Tibial nerve (tissue), 4 donors: ENCODE data around the gene SLC16A11. TPM values are rescaled to one million over a fixed set of nuclear protein-coding genes. Genes with fewer than 3 reads are reported as not detected.
A peak's percentile ranks its signal among the peaks of the same experiment; 100 is the strongest.
"Not testable (repeated sequence)": the region's sequence is repeated elsewhere in the genome, so short reads cannot be mapped to it uniquely, and the experiment has no call there.

Experiments
- DNase-seq, 2 donors: peaks; one replicate each; pipeline ENCODE4 v3.0.0-alpha.2; 2019; ENCODE audit warnings: low spot score in 2 of 2
- H3K27ac ChIP-seq, 4 donors: fragments of 200-600 bp; sonication (generic) in 3 of 4; one replicate each; pipeline ENCODE4 v1.5.1; 2017 to 2019; ENCODE audit warnings: mild to moderate bottlenecking in 1 of 4
- H3K27me3 ChIP-seq, 2 donors: fragments of 200-600 bp; sonication (generic) in 1 of 2; one replicate each; pipeline versions ENCODE4 v1.5.1 to v1.6.0; 2017 to 2019
- H3K36me3 ChIP-seq, 3 donors: fragments of 200-600 bp; sonication (generic); one replicate each; pipeline ENCODE4 v1.5.1; 2018 to 2019
- H3K4me1 ChIP-seq, 4 donors: fragments of 200-600 bp; sonication (generic) in 3 of 4; one replicate each; pipeline ENCODE4 v1.5.1; 2017 to 2019
- H3K4me3 ChIP-seq, 4 donors: fragments of 200-600 bp; sonication (generic) in 3 of 4; one replicate each; pipeline ENCODE4 v1.5.1; 2017 to 2019; ENCODE audit warnings: mild to moderate bottlenecking in 1 of 4, moderate library complexity in 1 of 4
- H3K9me3 ChIP-seq, 4 donors: fragments of 200-600 bp; sonication (generic) in 3 of 4; one replicate each; pipeline ENCODE4 v1.5.1; 2017 to 2019
- CTCF ChIP-seq, 5 experiments: fragments of 200-600 bp in 3 of 5; fragments of 450-650 bp in 2 of 5; sonication (generic) in 3 of 5; IDR thresholded peaks; one replicate each; pipeline ENCODE4 v1.5.1; 2016 to 2019; ENCODE audit warnings: antibody characterized with exemption in 5 of 5, mild to moderate bottlenecking in 3 of 5, moderate library complexity in 2 of 5
- EP300 ChIP-seq, 2 donors: sonication (generic); formaldehyde crosslinking; IDR thresholded peaks; one replicate each; pipeline ENCODE4 v1.6.1; 2017; ENCODE audit warnings: antibody characterized with exemption in 2 of 2, mild to moderate bottlenecking in 1 of 2
- POLR2A ChIP-seq, 2 donors: fragments of 450-650 bp; IDR thresholded peaks; one replicate each; pipeline ENCODE4 v1.6.1; 2017; ENCODE audit warnings: antibody characterized with exemption in 2 of 2, mild to moderate bottlenecking in 2 of 2, moderate library complexity in 2 of 2
- WGBS, 2 donors: methylation state at CpG; one replicate each; pipeline ENCODE4 v1.1.5; 2018; 5-methylcytosine and 5-hydroxymethylcytosine counted together
- total RNA-seq, 4 donors: library from RNA; depleted of rRNA; stranded (reverse); fragments of >200 nt; gene quantifications; one replicate each; pipeline ENCODE4 v1.1.0, GENCODE V29; 2016

The SLC16A11 gene, protein sequence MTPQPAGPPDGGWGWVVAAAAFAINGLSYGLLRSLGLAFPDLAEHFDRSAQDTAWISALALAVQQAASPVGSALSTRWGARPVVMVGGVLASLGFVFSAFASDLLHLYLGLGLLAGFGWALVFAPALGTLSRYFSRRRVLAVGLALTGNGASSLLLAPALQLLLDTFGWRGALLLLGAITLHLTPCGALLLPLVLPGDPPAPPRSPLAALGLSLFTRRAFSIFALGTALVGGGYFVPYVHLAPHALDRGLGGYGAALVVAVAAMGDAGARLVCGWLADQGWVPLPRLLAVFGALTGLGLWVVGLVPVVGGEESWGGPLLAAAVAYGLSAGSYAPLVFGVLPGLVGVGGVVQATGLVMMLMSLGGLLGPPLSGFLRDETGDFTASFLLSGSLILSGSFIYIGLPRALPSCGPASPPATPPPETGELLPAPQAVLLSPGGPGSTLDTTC
- under 1 TPM in 1 of 4 donors, not detected in 3; 0.78 TPM for total RNA-seq

DNA sequence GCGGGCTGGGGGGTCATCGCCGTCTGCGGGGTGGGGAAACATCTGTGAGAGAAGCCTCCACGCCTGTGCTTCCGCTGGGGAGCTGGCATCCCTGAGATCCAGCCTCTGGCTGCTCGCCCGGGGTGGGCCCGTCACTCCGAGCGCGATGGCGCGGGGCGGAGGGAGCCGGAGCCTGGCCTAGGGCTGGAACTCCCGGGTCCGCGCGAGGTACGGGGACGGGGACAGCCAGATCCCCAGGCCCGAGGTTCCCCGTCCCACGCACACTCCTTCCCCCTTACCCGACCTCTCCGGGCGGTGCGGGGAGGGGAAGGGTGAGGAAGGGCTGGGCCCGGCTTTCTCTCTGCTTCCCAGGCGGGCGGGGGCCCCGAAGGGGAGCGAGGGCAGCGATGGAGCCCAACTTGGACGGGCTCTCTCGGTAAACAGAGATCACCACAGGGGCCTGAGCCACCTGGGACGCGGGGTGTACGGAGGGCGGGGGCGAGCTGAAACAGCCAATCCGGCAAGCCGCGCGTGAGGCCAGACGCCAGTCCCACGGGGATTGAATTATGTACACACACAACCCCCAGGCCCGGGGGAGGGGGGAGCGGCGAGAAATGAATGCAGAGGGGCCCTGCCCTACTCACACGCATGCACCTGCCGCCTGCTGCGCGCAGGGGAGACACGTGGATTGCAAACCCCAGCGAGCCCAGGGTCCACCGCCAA, at the start of gene SLC16A11:
Gene SLC16A11, minus strand, starts transcription at position 596 of the 702 bp plus-strand sequence. Its CDS starts 579 bp downstream, at position 17.
- Histone ChIP-seq H3K4me3 (peak within 1 kb of the TSS; percentile 6 to 50 (median 46)), H3K4me1 (peaks cover 0 to 43% (median 26%) of the 10 kb centered on the region in 4 donors), H3K36me3 (no peaks in the 10 kb centered on the region), H3K9me3 (no peaks in the 10 kb centered on the region), H3K27ac (peak within 1 kb of the TSS in 1 of 4 donors; percentile 23), H3K27me3 (peaks cover 0 to 65% of the 10 kb centered on the region in 2 donors)
- 4 to 6% methylated on average over 21 to 38 of the region's 58 CpGs for WGBS, 2 donors
- TF ChIP-seq POLR2A (IDR thresholded peaks at IDR 0.05) (no peak), CTCF (IDR thresholded peaks at IDR 0.05) (no peak), EP300 (IDR thresholded peaks at IDR 0.05) (no peak)
- DNase-seq, result no peak

GRCh38 chr17:7091311-7092005, 47.6 kb upstream of the SLC16A11 start:
- peaks cover 0 to 12% (median 0%) of the 10 kb centered on the region in 4 donors for H3K9me3 ChIP-seq
- not testable (repeated sequence) for H3K4me1 ChIP-seq, H3K27ac ChIP-seq, H3K27me3 ChIP-seq, H3K4me3 ChIP-seq, H3K36me3 ChIP-seq, DNase-seq
- WGBS, 2 donors, result 63 to 72% methylated on average over 22 to 26 of the region's 28 CpGs

- 90 to 91% methylated on average over 6 of the region's 6 CpGs for WGBS, 2 donors
- DNase-seq, H3K4me3 ChIP-seq, H3K27ac ChIP-seq, H3K4me1 ChIP-seq, H3K36me3 ChIP-seq, H3K27me3 ChIP-seq: not testable (repeated sequence)
- H3K9me3 ChIP-seq, result peaks cover 0 to 12% (median 0%) of the 10 kb centered on the region in 4 donors
Measured at GRCh38 chr17:7089570-7089969, 45.7 kb upstream of the SLC16A11 start.

- not testable (repeated sequence) for H3K27me3 ChIP-seq, H3K4me3 ChIP-seq, H3K4me1 ChIP-seq, H3K36me3 ChIP-seq, H3K27ac ChIP-seq, DNase-seq
- 63 to 71% methylated on average over 4 of the region's 4 CpGs for WGBS, 2 donors
- H3K9me3 ChIP-seq, result peaks cover 0 to 12% (median 0%) of the 10 kb centered on the region in 4 donors
Measured at GRCh38 chr17:7088442-7088841, 44.5 kb upstream of the SLC16A11 start.

DNA sequence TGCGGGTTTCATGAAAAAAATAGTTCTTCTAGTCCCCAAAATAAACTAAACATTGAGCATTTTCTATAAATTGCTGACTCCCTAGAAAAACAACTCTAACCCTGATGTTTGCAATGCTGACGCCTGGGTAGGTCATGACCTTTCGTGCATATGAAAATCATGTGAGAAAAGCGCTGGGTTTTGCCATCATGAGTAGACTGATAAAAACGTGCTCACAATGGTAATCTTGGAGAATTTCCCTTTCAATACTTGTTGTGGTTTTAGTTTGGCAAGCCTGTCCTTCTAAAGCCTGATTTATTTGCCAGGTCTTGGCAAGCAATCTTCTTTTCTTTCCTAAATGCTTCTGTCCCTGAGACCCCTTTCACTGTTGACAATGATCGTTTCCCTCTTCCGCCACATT, 40.2 kb upstream of the SLC16A11 start:
- Histone ChIP-seq H3K36me3 (no peaks in the 10 kb centered on the region), H3K4me1 (peaks cover 0 to 11% (median 0%) of the 10 kb centered on the region in 4 donors), H3K9me3 (no peaks in the 10 kb centered on the region), H3K4me3 (no peak overlapping the region), H3K27me3 (no peaks in the 10 kb centered on the region), H3K27ac (no peak overlapping the region)
- TF ChIP-seq CTCF (IDR thresholded peaks at IDR 0.05), result no peak
- no peak for TF ChIP-seq POLR2A (IDR thresholded peaks at IDR 0.05)
- TF ChIP-seq EP300 (IDR thresholded peaks at IDR 0.05), result peak in 1 of 2 donors; percentile 56
- no peak for DNase-seq
- WGBS, 2 donors, result 39 to 51% methylated on average over 7 of the region's 7 CpGs

GRCh38 chr17:7083592-7083991, 39.7 kb upstream of the SLC16A11 start:
- no peaks in the 10 kb centered on the region for H3K9me3 ChIP-seq
- DNase-seq, result no peak
- H3K4me1 ChIP-seq, result peaks cover 0 to 11% (median 0%) of the 10 kb centered on the region in 4 donors
- H3K27ac ChIP-seq, result no peak overlapping the region
- TF ChIP-seq EP300 (IDR thresholded peaks at IDR 0.05) (no peak), CTCF (IDR thresholded peaks at IDR 0.05) (no peak), POLR2A (IDR thresholded peaks at IDR 0.05) (no peak)
- H3K4me3 ChIP-seq, result no peak overlapping the region
- H3K36me3 ChIP-seq, result no peaks in the 10 kb centered on the region
- no peaks in the 10 kb centered on the region for H3K27me3 ChIP-seq
- 77% methylated on average over 4 of the region's 4 CpGs for WGBS, 2 donors
